Prostate gland (tissue), 2 donors: ENCODE data around the gene CKAP5.

Experiments used
- POLR2A ChIP-seq: fragments of 450-650 bp; IDR thresholded peaks from one replicate; pipeline ENCODE4 v1.6.1; 2016; ENCODE audit warnings: antibody characterized with exemption, mild to moderate bottlenecking
- TF ChIP-seq, protein P1 (sequence below), 4 experiments: fragments of 200-600 bp in 2 of 4; fragments of 450-650 bp in 2 of 4; sonication (generic) in 2 of 4; IDR thresholded peaks; 1 replicate in 3 of 4; 2 replicates in 1 of 4; pipeline ENCODE4 v1.5.1; 2016 to 2019; ENCODE audit warnings: antibody characterized with exemption in 4 of 4, mild to moderate bottlenecking in 2 of 4, moderate library complexity in 2 of 4

DNA sequence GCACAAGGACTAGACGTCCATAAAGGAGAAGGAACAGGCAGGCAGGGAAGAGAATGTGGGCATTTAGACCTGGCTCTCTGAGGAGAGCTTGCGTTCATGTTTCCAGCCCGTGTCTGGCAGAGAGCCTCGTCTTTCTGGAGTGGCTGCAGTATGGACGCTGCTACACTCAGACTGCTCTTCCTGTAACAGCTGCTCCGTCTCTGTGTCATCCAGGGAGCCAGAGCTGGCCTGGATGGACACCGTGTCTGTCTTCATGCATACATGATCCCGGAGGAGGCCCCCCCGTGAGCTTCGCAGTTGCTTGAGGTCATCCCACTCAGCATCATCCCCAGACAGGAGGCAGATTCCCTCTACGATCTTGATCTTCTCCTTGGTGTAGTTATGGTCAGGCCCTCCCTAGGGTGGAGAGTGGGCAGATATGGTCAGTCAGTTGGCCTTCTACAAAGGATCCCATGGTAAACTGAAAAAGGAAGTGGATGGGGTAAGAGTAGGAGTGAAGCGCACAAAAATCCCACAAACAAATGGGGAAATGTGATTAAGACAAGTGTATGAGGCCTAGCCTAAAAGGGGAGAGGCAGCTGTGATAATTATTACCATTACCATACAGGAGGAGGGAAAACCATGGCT, 13.0 kb upstream of the CKAP5 start:
- TF ChIP-seq, protein P1, sequence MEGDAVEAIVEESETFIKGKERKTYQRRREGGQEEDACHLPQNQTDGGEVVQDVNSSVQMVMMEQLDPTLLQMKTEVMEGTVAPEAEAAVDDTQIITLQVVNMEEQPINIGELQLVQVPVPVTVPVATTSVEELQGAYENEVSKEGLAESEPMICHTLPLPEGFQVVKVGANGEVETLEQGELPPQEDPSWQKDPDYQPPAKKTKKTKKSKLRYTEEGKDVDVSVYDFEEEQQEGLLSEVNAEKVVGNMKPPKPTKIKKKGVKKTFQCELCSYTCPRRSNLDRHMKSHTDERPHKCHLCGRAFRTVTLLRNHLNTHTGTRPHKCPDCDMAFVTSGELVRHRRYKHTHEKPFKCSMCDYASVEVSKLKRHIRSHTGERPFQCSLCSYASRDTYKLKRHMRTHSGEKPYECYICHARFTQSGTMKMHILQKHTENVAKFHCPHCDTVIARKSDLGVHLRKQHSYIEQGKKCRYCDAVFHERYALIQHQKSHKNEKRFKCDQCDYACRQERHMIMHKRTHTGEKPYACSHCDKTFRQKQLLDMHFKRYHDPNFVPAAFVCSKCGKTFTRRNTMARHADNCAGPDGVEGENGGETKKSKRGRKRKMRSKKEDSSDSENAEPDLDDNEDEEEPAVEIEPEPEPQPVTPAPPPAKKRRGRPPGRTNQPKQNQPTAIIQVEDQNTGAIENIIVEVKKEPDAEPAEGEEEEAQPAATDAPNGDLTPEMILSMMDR (IDR thresholded peaks at IDR 0.05) = no peak
- TF ChIP-seq POLR2A = no peak
